Thoracic aorta (tissue), 2 donors: ENCODE results near the gene FBXO24. TPM values are rescaled to one million over a fixed set of nuclear protein-coding genes. Genes with fewer than 3 reads are reported as not detected.
"Not testable (repeated sequence)": the region's sequence is repeated elsewhere in the genome, so short reads cannot be mapped to it uniquely, and the experiment has no call there.

Source experiments
- ATAC-seq: fragments of 150-250 bp; one replicate; pipeline ENCODE4 v1.8.0; 2017; ENCODE audit warnings: low read depth; ENCODE audit not compliant: insufficient number of reproducible peaks, low FRiP score
- DNase-seq: peaks from one replicate; pipeline ENCODE4 v3.0.0-alpha.2; 2020; ENCODE audit warnings: low spot score
- H3K27ac ChIP-seq, 2 donors: fragments of 200-600 bp; sonication (generic); 1 replicate in 1 of 2; 2 replicates in 1 of 2; pipeline ENCODE4 v1.5.1; 2016; ENCODE audit warnings: mild to moderate bottlenecking in 2 of 2, moderate library complexity in 2 of 2
- H3K27me3 ChIP-seq: fragments of 200-600 bp; sonication (generic); replicated peaks from 2 replicates; pipeline ENCODE4 v1.6.0; 2016; ENCODE audit warnings: mild to moderate bottlenecking; ENCODE audit not compliant: insufficient read depth
- H3K36me3 ChIP-seq: fragments of 200-600 bp; sonication (generic); one replicate; pipeline ENCODE4 v1.5.1; 2016
- H3K4me1 ChIP-seq, 2 donors: fragments of 200-600 bp; sonication (generic); 1 replicate in 1 of 2; 2 replicates in 1 of 2; pipeline versions ENCODE4 v1.5.1 to v1.6.0; 2016; ENCODE audit warnings: low read depth in 2 of 2, mild to moderate bottlenecking in 1 of 2; ENCODE audit not compliant: control insufficient read depth in 1 of 2
- H3K4me3 ChIP-seq: fragments of 200-600 bp; sonication (generic); 2 replicates; pipeline ENCODE4 v1.5.1; 2016; ENCODE audit warnings: mild to moderate bottlenecking
- H3K9me3 ChIP-seq: fragments of 200-600 bp; sonication (generic); 2 replicates; pipeline ENCODE4 v1.5.1; 2016
- total RNA-seq, 2 donors: library from RNA; depleted of rRNA; stranded (reverse); fragments of >200 nt; gene quantifications; one replicate each; pipeline versions ENCODE4 v1.1.0 to v1.2.3, GENCODE V29; 2016
- TF ChIP-seq, protein P1 (sequence below): fragments of 200-600 bp; sonication (generic); IDR thresholded peaks from one replicate; pipeline ENCODE4 v1.5.1; 2019; ENCODE audit warnings: antibody characterized with exemption

The FBXO24 gene
- total RNA-seq, 2 donors from 2014 or later = not detected

DNA sequence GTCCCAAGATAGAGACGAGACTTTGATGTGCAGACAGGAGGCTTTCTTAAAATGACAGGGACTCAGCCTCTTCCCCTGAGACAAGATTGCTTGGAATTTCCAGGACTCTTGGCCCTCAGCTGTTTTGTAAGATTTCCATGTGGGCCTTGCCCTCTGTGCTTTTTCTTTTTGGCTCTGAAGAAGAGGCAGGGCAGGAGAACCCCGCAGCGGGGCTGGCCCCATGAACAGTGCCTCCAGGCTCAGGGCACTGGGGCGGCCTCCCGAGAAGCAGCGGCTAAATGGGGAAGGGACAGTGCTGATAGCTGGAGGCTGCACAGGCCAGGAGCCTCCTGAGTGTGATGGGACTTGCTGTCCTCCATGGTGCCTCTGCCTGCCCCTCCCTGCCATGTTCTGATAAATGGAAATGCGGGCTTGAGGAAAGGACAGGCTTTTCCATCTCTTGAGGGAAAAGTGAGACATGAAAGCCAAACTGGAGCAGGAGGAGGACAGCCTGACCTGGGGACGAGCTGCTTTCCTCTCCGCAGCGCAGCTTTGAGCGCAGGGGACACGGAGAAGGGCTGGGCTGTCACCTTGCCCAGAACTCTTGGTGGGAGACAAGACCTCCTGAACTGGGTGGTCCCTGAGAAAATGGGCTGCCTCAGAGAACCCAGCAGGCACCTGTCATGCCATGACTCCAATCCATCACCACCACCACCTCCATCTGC is 24.5 kb upstream of the FBXO24 start:
- TF ChIP-seq, protein P1, sequence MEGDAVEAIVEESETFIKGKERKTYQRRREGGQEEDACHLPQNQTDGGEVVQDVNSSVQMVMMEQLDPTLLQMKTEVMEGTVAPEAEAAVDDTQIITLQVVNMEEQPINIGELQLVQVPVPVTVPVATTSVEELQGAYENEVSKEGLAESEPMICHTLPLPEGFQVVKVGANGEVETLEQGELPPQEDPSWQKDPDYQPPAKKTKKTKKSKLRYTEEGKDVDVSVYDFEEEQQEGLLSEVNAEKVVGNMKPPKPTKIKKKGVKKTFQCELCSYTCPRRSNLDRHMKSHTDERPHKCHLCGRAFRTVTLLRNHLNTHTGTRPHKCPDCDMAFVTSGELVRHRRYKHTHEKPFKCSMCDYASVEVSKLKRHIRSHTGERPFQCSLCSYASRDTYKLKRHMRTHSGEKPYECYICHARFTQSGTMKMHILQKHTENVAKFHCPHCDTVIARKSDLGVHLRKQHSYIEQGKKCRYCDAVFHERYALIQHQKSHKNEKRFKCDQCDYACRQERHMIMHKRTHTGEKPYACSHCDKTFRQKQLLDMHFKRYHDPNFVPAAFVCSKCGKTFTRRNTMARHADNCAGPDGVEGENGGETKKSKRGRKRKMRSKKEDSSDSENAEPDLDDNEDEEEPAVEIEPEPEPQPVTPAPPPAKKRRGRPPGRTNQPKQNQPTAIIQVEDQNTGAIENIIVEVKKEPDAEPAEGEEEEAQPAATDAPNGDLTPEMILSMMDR = no peak
- peaks cover 20% of the 10 kb centered on the region for H3K36me3 ChIP-seq
- H3K27me3 ChIP-seq = no peaks in the 10 kb centered on the region
- no peaks in the 10 kb centered on the region for H3K4me1 ChIP-seq
- no peak overlapping the region for H3K27ac ChIP-seq
- DNase-seq (no peak), ATAC-seq (no peak)
- H3K4me3 ChIP-seq = no peak overlapping the region
- H3K9me3 ChIP-seq = no peaks in the 10 kb centered on the region

DNA sequence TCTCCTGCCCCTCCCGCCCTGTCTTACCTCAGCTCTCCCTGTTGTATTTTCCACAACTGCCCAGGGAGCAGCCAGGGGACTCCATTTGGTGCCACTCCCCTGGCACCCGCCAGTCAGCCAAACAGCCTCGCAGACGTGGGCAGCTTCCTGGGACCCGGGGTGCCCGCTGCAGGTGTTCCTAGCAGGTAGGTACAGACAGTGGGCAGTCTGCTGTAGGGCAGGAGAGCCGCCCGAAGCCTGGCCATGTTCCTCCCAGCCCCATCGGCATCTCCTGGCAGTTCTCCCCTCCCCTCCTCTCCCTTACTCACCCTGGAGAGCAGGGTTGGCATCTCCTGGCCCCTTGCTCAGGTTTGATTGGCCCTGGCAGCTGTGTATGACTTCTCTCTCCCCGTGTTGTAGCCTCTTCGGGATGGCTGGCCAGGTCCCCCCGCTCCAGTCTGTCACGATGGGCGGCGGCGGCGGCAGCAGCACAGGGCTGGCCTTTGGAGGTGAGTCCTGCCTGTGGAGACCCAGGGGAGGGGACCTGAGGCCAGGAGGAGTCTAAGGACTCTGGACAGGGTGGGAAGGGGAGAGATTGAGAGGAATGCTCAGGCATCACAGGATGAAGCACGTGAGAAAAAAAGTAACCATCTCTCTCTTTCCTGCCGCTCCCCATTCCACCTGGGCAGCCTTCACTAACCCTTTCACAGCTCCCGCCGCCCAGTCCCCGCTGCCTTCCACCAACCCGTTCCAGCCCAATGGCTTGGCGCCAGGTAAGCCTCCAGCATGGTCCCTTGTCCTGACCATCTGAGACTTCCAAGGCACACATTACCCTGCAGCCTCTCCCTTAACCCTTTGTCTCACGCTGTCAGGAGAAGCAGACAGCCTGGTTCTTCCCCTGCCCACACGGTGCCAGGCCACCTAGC is 23.7 kb upstream of the FBXO24 start:
- Histone ChIP-seq H3K9me3 (no peaks in the 10 kb centered on the region), H3K36me3 (peaks cover 17% of the 10 kb centered on the region), H3K27me3 (no peaks in the 10 kb centered on the region), H3K27ac (no peak overlapping the region), H3K4me3 (no peak overlapping the region), H3K4me1 (no peaks in the 10 kb centered on the region)
- DNase-seq (no peak), ATAC-seq (no peak)
- TF ChIP-seq, protein P1 = no peak

DNA sequence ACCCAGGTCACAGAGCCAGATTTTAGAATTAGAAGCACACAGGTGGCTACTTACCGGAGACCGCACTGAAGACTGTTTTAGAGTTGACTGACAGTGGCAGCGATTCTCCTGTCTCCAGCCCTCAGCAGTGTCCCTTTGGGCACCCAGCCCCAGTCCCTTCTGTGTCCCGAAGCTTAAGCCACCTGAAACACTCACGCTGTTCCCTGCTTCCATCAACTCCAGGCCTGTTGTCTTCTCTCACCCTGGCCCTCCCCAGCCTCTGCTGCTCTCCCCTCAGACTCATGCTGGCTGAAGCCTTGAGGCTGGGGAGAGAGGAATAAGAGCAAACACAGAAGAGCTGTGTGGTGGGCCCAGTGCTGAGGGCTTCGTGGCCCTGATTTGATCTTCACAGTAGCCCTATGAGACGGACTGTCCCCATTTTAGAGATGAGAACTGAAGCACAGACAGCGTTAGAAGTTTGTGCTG is 23.0 kb upstream of the FBXO24 start:
- Histone ChIP-seq H3K4me1 (no peaks in the 10 kb centered on the region), H3K36me3 (peaks cover 17% of the 10 kb centered on the region), H3K27me3 (no peaks in the 10 kb centered on the region), H3K9me3 (no peaks in the 10 kb centered on the region), H3K27ac (no peak overlapping the region), H3K4me3 (no peak overlapping the region)
- no peak for ATAC-seq
- TF ChIP-seq, protein P1 = no peak
- DNase-seq = no peak

DNA sequence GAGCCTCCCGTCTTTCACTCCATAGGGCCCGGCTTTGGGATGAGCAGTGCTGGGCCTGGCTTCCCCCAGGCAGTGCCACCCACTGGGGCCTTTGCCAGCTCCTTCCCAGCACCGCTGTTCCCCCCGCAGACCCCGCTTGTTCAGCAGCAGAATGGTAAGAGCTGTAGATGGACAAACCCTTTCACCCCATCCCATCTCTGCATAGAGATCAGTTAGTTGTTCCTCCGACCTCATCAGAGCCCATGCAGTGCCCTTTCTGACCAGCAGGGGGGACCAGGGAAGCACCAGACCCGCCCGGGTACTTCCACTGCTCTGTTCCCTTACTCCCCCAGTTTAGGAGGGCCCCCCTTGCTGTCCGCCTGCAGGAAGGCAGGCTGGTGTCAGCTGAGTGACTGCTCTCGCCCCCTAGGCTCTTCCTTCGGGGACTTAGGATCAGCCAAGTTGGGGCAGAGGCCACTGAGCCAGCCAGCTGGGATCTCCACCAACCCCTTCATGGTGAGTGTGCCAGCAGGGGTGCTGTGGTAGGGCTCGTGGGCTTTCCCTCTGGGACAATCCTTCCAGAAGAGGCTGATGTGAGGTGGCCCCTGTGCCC is 22.2 kb upstream of the FBXO24 start:
- ATAC-seq (no peak), DNase-seq (peak; percentile 58)
- no peaks in the 10 kb centered on the region for H3K9me3 ChIP-seq
- no peak overlapping the region for H3K4me3 ChIP-seq
- no peaks in the 10 kb centered on the region for H3K4me1 ChIP-seq
- no peak overlapping the region for H3K27ac ChIP-seq
- peaks cover 17% of the 10 kb centered on the region for H3K36me3 ChIP-seq
- TF ChIP-seq, protein P1 = peak; percentile 95
- no peaks in the 10 kb centered on the region for H3K27me3 ChIP-seq

DNA sequence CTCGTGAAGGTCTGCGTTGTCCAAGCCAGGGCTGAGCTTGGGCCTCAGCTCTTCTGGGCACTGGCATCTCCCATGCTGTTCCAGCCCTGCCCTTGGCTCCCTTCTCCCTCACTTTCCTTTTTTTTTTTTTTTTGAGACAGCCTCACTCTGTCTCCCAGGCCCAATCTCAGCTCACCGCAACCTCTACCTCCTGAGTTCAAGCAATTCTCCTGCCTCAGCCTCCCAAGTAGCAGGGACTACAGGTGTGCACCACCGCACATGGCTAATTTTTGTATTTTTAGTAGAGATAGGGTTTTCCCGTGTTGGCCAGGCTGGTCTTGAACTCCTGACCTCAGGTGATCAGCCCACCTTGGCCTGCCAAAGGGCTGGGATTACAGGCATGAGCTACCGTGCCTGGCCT is 21.7 kb upstream of the FBXO24 start:
- H3K4me3 ChIP-seq, ATAC-seq, H3K4me1 ChIP-seq, H3K27me3 ChIP-seq, DNase-seq, H3K27ac ChIP-seq, H3K9me3 ChIP-seq: not testable (repeated sequence)
- H3K36me3 ChIP-seq = peaks cover 17% of the 10 kb centered on the region
